PC-9 (cell line): Measurements from ENCODE around the gene EPB41L4A. TPM values are rescaled to one million over a fixed set of nuclear protein-coding genes. Genes with fewer than 3 reads are reported as not detected.

ENCODE experiments used
- BruUV-seq: library from RNA; stranded (reverse); fragments of 400-500 nt; replicated peaks from 2 replicates; lab custom pipeline; 2021; lab: Mats Ljungman, UMichigan
- CTCF ChIA-PET: fragments of 300-600 bp; sonication (Branson Sonifier 250); formaldehyde crosslinking; loops from one replicate; lab custom pipeline; 2022; ENCODE audit warnings: antibody characterized with exemption; lab: Charles Lee
- POLR2A ChIA-PET: fragments of 300-600 bp; sonication (Branson Sonifier 250); formaldehyde crosslinking; loops from one replicate; lab custom pipeline; 2022; ENCODE audit warnings: antibody characterized with exemption; ENCODE audit not compliant: unreplicated experiment; lab: Charles Lee
- DNase-seq, 2 experiments: peaks; one replicate each; pipeline versions ENCODE4 v3.0.0 to v3.0.0-alpha.2; 2015 to 2022; ENCODE audit warnings: mixed read lengths in 1 of 2
- H2AFZ ChIP-seq: fragments of 200-600 bp; sonication (generic); 2 replicates; pipeline ENCODE4 v1.8.1; 2017; ENCODE audit warnings: antibody characterized with exemption
- H3F3A ChIP-seq: fragments of 200-600 bp; sonication (generic); 2 replicates; pipeline ENCODE4 v1.8.1; 2017; ENCODE audit warnings: antibody characterized with exemption, mild to moderate bottlenecking, low read depth; ENCODE audit not compliant: insufficient read depth
- H3K27ac ChIP-seq: fragments of 200-600 bp; sonication (generic); 2 replicates; pipeline ENCODE4 v1.6.1; 2016; ENCODE audit warnings: mixed run types
- H3K27me3 ChIP-seq: fragments of 200-600 bp; sonication (generic); 2 replicates; pipeline ENCODE4 v1.6.1; 2016; ENCODE audit warnings: low read depth, mixed run types; ENCODE audit not compliant: insufficient read depth
- H3K36me3 ChIP-seq: fragments of 200-600 bp; sonication (generic); 2 replicates; pipeline ENCODE4 v1.6.1; 2016; ENCODE audit warnings: low read depth, mixed run types
- H3K4me1 ChIP-seq: fragments of 200-600 bp; sonication (generic); replicated peaks from 2 replicates; pipeline ENCODE4 v1.6.1; 2016; ENCODE audit warnings: mixed run types; ENCODE audit not compliant: insufficient read depth
- H3K4me2 ChIP-seq: fragments of 200-600 bp; sonication (generic); 2 replicates; pipeline ENCODE4 v1.6.1; 2017; ENCODE audit warnings: mixed run types
- H3K4me3 ChIP-seq: fragments of 200-600 bp; sonication (generic); 2 replicates; pipeline ENCODE4 v1.6.1; 2016; ENCODE audit warnings: mixed run types
- H3K79me2 ChIP-seq: fragments of 200-600 bp; sonication (generic); 2 replicates; pipeline ENCODE4 v1.6.1; 2017; ENCODE audit warnings: low read depth, mixed run types
- H3K9me2 ChIP-seq: fragments of 200-600 bp; sonication (generic); 2 replicates; pipeline ENCODE4 v1.8.1; 2017; ENCODE audit warnings: mild to moderate bottlenecking; ENCODE audit not compliant: insufficient read depth
- H3K9me3 ChIP-seq: fragments of 200-600 bp; sonication (generic); 2 replicates; pipeline ENCODE4 v1.8.1; 2016; ENCODE audit warnings: low read depth; ENCODE audit not compliant: insufficient read depth
- H4K20me1 ChIP-seq: fragments of 200-600 bp; sonication (generic); 2 replicates; pipeline ENCODE4 v1.8.1; 2017; ENCODE audit not compliant: insufficient read depth
- CTCF ChIP-seq: fragments of 200-600 bp; sonication (generic); conservative IDR thresholded peaks from 2 replicates; pipeline ENCODE4 v1.6.1; 2017; ENCODE audit warnings: mixed run types, antibody characterized with exemption, mild to moderate bottlenecking, moderate library complexity
- EZH2 ChIP-seq: fragments of 200-600 bp; sonication (generic); IDR thresholded peaks from 2 replicates; pipeline ENCODE4 v1.8.0; 2017; ENCODE audit warnings: antibody characterized with exemption, low read depth
- intact Hi-C: fragments of 100-400 bp; cut with micrococcal nuclease; formaldehyde crosslinking; loops from one replicate; pipeline ENCODE4 v1.10.0; 2022; ENCODE audit not compliant: unreplicated experiment
- total RNA-seq: library from RNA; stranded (reverse); gene quantifications from 2 replicates; pipeline ENCODE4 v1.2.3, GENCODE V29; 2021

EPB41L4A gene
- total RNA-seq, 1 experiment from 2014 or later = 9.4 TPM

DNA sequence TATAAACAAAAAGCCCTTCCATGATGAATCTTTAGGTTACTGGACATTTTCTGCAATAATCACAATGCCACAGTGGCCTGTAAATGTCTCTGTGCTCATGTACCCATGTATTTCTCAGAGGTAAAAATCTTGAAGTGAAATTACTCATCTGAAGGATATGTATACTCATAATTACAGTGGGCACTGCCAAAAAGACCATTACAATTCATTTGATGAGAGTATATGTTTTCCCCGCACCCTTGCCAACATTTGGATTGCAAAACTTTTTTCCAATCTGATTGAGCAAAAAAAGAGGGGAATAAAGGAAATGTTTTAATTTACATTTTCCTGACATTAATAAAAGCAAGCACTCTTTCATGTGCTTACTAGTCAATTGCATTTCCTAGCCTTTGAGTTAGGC lies 110.5 kb downstream of the EPB41L4A start:
- no peaks in the 10 kb centered on the region for H3K79me2 ChIP-seq
- H4K20me1 ChIP-seq = no peaks in the 10 kb centered on the region
- no peaks in the 10 kb centered on the region for H3K9me2 ChIP-seq
- no peaks in the 10 kb centered on the region for H3K27me3 ChIP-seq
- H3K4me2 ChIP-seq = no peak overlapping the region
- H3F3A ChIP-seq = no peaks in the 10 kb centered on the region
- H3K9me3 ChIP-seq = no peaks in the 10 kb centered on the region
- ChIA-PET POLR2A (no interaction called here), CTCF (no interaction called here)
- H2AFZ ChIP-seq = no peak overlapping the region
- H3K4me1 ChIP-seq = no peaks in the 10 kb centered on the region
- H3K4me3 ChIP-seq = no peak overlapping the region
- intact Hi-C loops = no loop called here
- TF ChIP-seq CTCF (no peak), EZH2 (no peak)
- no TSS peak for BruUV-seq
- no peak for DNase-seq
- no peak overlapping the region for H3K27ac ChIP-seq
- no peaks in the 10 kb centered on the region for H3K36me3 ChIP-seq

- Histone ChIP-seq H3K4me3 (no peak overlapping the region), H4K20me1 (no peaks in the 10 kb centered on the region), H3K9me3 (no peaks in the 10 kb centered on the region), H3K27ac (no peak overlapping the region), H3K79me2 (no peaks in the 10 kb centered on the region), H3F3A (no peaks in the 10 kb centered on the region), H3K27me3 (no peaks in the 10 kb centered on the region), H3K4me1 (no peaks in the 10 kb centered on the region), H3K4me2 (no peak overlapping the region), H3K36me3 (no peaks in the 10 kb centered on the region), H3K9me2 (no peaks in the 10 kb centered on the region), H2AFZ (no peak overlapping the region)
- ChIA-PET CTCF (interaction anchor here (0.6 kb wide), 1 partner anchor 59 kb away, joined by 3 read pairs; no protein-coding TSS in a partner anchor), POLR2A (no interaction called here)
- DNase-seq = no peak
- intact Hi-C loops = no loop called here
- TF ChIP-seq CTCF (no peak), EZH2 (no peak)
- BruUV-seq = no TSS peak
These were observed 112.1 kb downstream of the EPB41L4A start for GRCh38 chr5:112306956-112307355.

DNA sequence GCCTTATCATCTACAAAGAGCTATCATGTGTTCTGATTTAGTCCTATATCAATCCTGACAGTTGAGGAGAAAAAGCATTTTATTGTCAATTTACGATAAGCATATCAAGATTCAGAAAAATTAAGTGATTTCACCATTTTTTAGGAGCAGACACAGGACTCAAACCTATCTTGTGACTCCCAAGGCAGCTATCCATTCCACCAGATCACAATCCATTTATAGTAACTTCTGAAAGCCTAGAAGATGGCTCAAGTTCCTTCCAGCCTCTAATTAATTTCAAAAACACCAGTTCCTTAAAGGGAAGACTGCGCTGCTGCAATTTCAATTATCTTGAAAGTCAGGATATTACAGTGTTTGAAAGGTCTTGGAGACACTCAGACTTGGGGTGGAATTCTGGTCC lies 114.3 kb downstream of the EPB41L4A start:
- Histone ChIP-seq H3K9me2 (no peaks in the 10 kb centered on the region), H3K9me3 (no peaks in the 10 kb centered on the region), H3K36me3 (no peaks in the 10 kb centered on the region), H3F3A (no peaks in the 10 kb centered on the region), H3K27ac (no peak overlapping the region), H3K4me3 (no peak overlapping the region), H4K20me1 (no peaks in the 10 kb centered on the region), H2AFZ (no peak overlapping the region), H3K4me2 (no peak overlapping the region), H3K79me2 (no peaks in the 10 kb centered on the region), H3K27me3 (no peaks in the 10 kb centered on the region), H3K4me1 (no peaks in the 10 kb centered on the region)
- no TSS peak for BruUV-seq
- TF ChIP-seq CTCF (no peak), EZH2 (no peak)
- DNase-seq = no peak
- POLR2A ChIA-PET = no interaction called here
- intact Hi-C loops = no loop called here
- CTCF ChIA-PET = no interaction called here
